Brain microvascular endothelial cell (primary cell): ENCODE results near the gene SPOPL.

Source experiments
- DNase-seq: peaks from one replicate; pipeline ENCODE4 v3.0.0-alpha.2; 2020
- H3K27ac ChIP-seq: fragments of 250-450 bp; sonication (Bioruptor Pico); 2 replicates; pipeline ENCODE4 v1.5.1; 2020; ENCODE audit warnings: mild to moderate bottlenecking, moderate library complexity
- H3K27me3 ChIP-seq: fragments of 250-450 bp; sonication (Bioruptor Pico); replicated peaks from 2 replicates; pipeline ENCODE4 v1.5.1; 2020; ENCODE audit warnings: mild to moderate bottlenecking
- H3K36me3 ChIP-seq: fragments of 250-450 bp; sonication (Bioruptor Pico); replicated peaks from 2 replicates; pipeline ENCODE4 v1.5.1; 2020; ENCODE audit warnings: mild to moderate bottlenecking
- H3K4me3 ChIP-seq: 2 replicates; pipeline ENCODE4 v1.5.1; 2011; ENCODE audit warnings: low read depth, mild to moderate bottlenecking, control low read depth, low read length, moderate library complexity
- in situ Hi-C: cut with HindIII; loops from 2 replicates; pipeline ENCODE4 v1.10.0; 2017; ENCODE audit warnings: low sequenced_read_pairs, low pct_ligation_motif_present
- TF ChIP-seq, protein P1 (sequence below): IDR thresholded peaks from 2 replicates; pipeline ENCODE4 v1.5.1; 2011; ENCODE audit warnings: low read depth, mild to moderate bottlenecking, moderate library complexity, low read length, control low read depth, inconsistent platforms; ENCODE audit errors: missing control alignments

The SPOPL gene

GRCh38 chr2:138615257-138615656 is 113.7 kb downstream of the SPOPL start:
- in situ Hi-C loops = no loop called here
- DNase-seq = peak; percentile 73
- Histone ChIP-seq H3K27me3 (no peaks in the 10 kb centered on the region), H3K36me3 (no peaks in the 10 kb centered on the region), H3K27ac (no peak overlapping the region), H3K4me3 (no peak overlapping the region)
- TF ChIP-seq, protein P1, sequence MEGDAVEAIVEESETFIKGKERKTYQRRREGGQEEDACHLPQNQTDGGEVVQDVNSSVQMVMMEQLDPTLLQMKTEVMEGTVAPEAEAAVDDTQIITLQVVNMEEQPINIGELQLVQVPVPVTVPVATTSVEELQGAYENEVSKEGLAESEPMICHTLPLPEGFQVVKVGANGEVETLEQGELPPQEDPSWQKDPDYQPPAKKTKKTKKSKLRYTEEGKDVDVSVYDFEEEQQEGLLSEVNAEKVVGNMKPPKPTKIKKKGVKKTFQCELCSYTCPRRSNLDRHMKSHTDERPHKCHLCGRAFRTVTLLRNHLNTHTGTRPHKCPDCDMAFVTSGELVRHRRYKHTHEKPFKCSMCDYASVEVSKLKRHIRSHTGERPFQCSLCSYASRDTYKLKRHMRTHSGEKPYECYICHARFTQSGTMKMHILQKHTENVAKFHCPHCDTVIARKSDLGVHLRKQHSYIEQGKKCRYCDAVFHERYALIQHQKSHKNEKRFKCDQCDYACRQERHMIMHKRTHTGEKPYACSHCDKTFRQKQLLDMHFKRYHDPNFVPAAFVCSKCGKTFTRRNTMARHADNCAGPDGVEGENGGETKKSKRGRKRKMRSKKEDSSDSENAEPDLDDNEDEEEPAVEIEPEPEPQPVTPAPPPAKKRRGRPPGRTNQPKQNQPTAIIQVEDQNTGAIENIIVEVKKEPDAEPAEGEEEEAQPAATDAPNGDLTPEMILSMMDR = no peak

GRCh38 chr2:138617026-138617425 is 115.5 kb downstream of the SPOPL start:
- TF ChIP-seq, protein P1 = no peak
- H3K27me3 ChIP-seq = no peaks in the 10 kb centered on the region
- DNase-seq = no peak
- H3K27ac ChIP-seq = no peak overlapping the region
- H3K36me3 ChIP-seq = no peaks in the 10 kb centered on the region
- H3K4me3 ChIP-seq = no peak overlapping the region
- in situ Hi-C loops = no loop called here

DNA sequence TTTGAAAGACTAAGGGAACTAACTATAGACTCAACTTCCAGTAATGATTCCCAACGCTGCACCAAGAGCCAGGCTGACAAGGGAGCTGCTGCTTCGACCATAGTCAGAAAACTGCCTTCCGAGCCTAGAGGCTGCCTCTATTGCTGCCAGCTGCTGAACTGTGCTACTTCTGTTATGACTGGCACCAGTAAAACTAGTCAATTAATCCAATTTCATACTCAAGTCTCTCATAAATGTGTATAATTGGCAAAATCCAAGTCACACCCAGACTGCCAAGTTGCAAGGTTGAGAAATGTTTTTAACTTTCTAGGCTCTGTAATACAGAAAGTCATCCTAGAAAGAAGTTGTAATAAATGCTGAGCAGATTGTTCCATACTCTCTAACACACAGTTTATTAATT is 117.4 kb downstream of the SPOPL start:
- in situ Hi-C loops = no loop called here
- H3K4me3 ChIP-seq = no peak overlapping the region
- no peaks in the 10 kb centered on the region for H3K27me3 ChIP-seq
- no peak for DNase-seq
- no peaks in the 10 kb centered on the region for H3K36me3 ChIP-seq
- H3K27ac ChIP-seq = no peak overlapping the region
- TF ChIP-seq, protein P1 = no peak

DNA sequence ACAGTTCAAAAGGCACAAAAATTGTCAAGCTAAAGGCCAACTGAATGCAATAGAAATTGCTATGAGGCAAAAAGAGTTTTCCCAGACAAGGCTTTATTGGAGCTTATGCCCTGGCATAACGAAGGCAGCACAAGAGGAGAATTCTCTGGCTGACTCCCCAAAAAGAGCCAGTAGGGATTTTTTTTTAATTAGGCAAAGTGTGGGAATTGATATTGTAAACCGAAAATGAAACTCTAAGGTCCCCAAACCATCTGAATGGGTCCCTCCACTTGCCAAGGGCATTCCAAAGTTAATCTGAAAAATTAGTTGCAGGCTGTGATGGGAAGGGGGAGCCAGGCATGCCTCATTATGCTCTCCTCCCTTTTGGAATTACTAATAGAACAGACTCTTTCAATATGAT is 118.9 kb downstream of the SPOPL start:
- H3K27me3 ChIP-seq = no peaks in the 10 kb centered on the region
- TF ChIP-seq, protein P1 = no peak
- no peak overlapping the region for H3K4me3 ChIP-seq
- no peak overlapping the region for H3K27ac ChIP-seq
- no peaks in the 10 kb centered on the region for H3K36me3 ChIP-seq
- DNase-seq = no peak
- in situ Hi-C loops = no loop called here

GRCh38 chr2:138621139-138621538 is 119.6 kb downstream of the SPOPL start:
- TF ChIP-seq, protein P1 = no peak
- Histone ChIP-seq H3K4me3 (no peak overlapping the region), H3K36me3 (no peaks in the 10 kb centered on the region), H3K27ac (no peak overlapping the region), H3K27me3 (no peaks in the 10 kb centered on the region)
- in situ Hi-C loops = no loop called here
- no peak for DNase-seq

GRCh38 chr2:138622613-138623012 is 121.0 kb downstream of the SPOPL start:
- TF ChIP-seq, protein P1 = no peak
- Histone ChIP-seq H3K36me3 (no peaks in the 10 kb centered on the region), H3K4me3 (no peak overlapping the region), H3K27me3 (no peaks in the 10 kb centered on the region), H3K27ac (no peak overlapping the region)
- in situ Hi-C loops = no loop called here
- DNase-seq = no peak
